Sigmoid colon (tissue), 7 donors: Measurements from ENCODE around the gene ZCCHC14. TPM values are rescaled to one million over a fixed set of nuclear protein-coding genes. Genes with fewer than 3 reads are reported as not detected.

Experiments
- DNase-seq: peaks from one replicate; pipeline ENCODE4 v3.0.0-alpha.2; 2019
- H3K27ac ChIP-seq, 4 donors: fragments of 200-600 bp; sonication (generic); one replicate each; pipeline ENCODE4 v1.5.1; 2016 to 2019; ENCODE audit warnings: mild to moderate bottlenecking in 1 of 4
- H3K27me3 ChIP-seq, 3 donors: fragments of 200-600 bp; sonication (generic); one replicate each; pipeline ENCODE4 v1.5.1; 2019; ENCODE audit warnings: mild to moderate bottlenecking in 1 of 3
- H3K36me3 ChIP-seq, 4 donors: fragments of 200-600 bp; sonication (generic); one replicate each; pipeline ENCODE4 v1.5.1; 2016 to 2019
- H3K4me1 ChIP-seq, 4 donors: fragments of 200-600 bp; sonication (generic); one replicate each; pipeline ENCODE4 v1.5.1; 2017 to 2019
- H3K4me3 ChIP-seq, 4 donors: fragments of 200-600 bp; sonication (generic); one replicate each; pipeline ENCODE4 v1.5.1; 2017 to 2019; ENCODE audit warnings: mild to moderate bottlenecking in 2 of 4, moderate library complexity in 1 of 4
- H3K9me3 ChIP-seq, 4 donors: fragments of 200-600 bp in 3 of 4; sonication (generic) in 3 of 4; one replicate each; pipeline versions ENCODE4 v1.5.1 to v1.6.1; 2013 to 2019
- EP300 ChIP-seq, 4 donors: sonication (generic); formaldehyde crosslinking; IDR thresholded peaks; one replicate each; pipeline ENCODE4 v1.6.1; 2017; ENCODE audit warnings: antibody characterized with exemption in 4 of 4
- POLR2A ChIP-seq, 2 donors: fragments of 450-650 bp; IDR thresholded peaks; one replicate each; pipeline ENCODE4 v1.6.1; 2016; ENCODE audit warnings: antibody characterized with exemption in 2 of 2, mild to moderate bottlenecking in 2 of 2, moderate library complexity in 2 of 2
- POLR2AphosphoS5 ChIP-seq, 4 donors: sonication (generic); formaldehyde crosslinking; IDR thresholded peaks; one replicate each; pipeline ENCODE4 v1.6.1; 2017; ENCODE audit warnings: antibody characterized with exemption in 4 of 4
- WGBS, 2 donors: extraction: QIAGEN DNeasy Blood & Tissue Kit; methylation state at CpG; one replicate each; pipeline ENCODE4 v1.1.7; 2013; 5-methylcytosine and 5-hydroxymethylcytosine counted together
- intact Hi-C: fragments of 100-400 bp; cut with DNase I; formaldehyde crosslinking; loops from one replicate; pipeline ENCODE4 v1.15.1; 2023
- polyA plus RNA-seq, 3 donors: library from polyadenylated mRNA; stranded (reverse); fragments of 200-250 nt; gene quantifications; one replicate each; pipeline ENCODE4 v1.2.3, GENCODE V29; 2013
- total RNA-seq, 4 donors: library from RNA; depleted of rRNA; stranded (reverse); fragments of >200 nt; gene quantifications; one replicate each; pipeline ENCODE4 v1.1.0, GENCODE V29; 2016
- TF ChIP-seq, protein P1 (sequence below), 4 experiments: fragments of 450-650 bp in 3 of 4; fragments of 200-600 bp in 1 of 4; IDR thresholded peaks; one replicate each; pipeline ENCODE4 v1.5.1; 2016 to 2019; ENCODE audit warnings: antibody characterized with exemption in 4 of 4, mild to moderate bottlenecking in 3 of 4, moderate library complexity in 2 of 4
- donor health status: healthy with polysubstance abuse.
- donor health status: Bipolar disorder and iron deficiency.
- donor health status: healthy.

Gene ZCCHC14
- total and polyA plus RNA-seq, 7 donors: 6.0 to 23.8 (median 11.8) TPM

DNA sequence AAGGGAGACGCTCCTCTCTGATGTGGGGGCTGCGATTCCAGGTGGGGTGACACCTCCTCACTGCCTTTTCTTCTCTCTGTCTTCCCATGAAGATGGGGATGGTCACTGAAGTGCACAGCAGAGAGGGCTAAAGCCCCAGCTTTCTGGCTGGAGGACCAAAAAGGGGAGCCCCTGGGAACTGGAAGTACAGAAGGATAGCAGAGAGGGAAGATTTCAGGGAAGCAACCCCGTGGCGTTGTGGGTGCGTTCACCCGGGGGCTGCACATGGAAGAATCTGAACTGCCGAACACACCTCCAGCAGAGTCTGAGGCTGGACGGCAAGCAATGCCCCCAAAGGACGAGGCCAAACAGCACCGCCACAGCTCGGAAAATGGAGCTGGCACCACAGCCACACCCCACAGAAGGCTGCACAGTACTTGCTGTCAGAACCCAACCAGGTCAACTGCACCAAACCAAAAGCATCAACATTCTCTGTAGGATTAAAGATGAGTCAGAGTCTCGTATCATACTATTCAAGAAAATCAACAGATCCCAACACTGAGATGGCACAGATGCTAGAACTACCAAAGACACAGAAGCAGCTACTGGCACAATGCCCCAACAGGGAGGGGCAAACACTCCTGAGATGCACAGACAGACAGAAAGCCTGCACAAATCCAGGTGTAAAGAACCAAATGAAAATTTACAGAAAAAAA is 50.8 kb downstream of the ZCCHC14 start:
- Histone ChIP-seq H3K4me3 (no peak overlapping the region), H3K36me3 (peaks cover 0 to 5% (median 3%) of the 10 kb centered on the region in 4 donors), H3K4me1 (peaks cover 0 to 16% (median 11%) of the 10 kb centered on the region in 4 donors), H3K27ac (no peak overlapping the region), H3K9me3 (no peaks in the 10 kb centered on the region), H3K27me3 (no peaks in the 10 kb centered on the region)
- TF ChIP-seq, protein P1, sequence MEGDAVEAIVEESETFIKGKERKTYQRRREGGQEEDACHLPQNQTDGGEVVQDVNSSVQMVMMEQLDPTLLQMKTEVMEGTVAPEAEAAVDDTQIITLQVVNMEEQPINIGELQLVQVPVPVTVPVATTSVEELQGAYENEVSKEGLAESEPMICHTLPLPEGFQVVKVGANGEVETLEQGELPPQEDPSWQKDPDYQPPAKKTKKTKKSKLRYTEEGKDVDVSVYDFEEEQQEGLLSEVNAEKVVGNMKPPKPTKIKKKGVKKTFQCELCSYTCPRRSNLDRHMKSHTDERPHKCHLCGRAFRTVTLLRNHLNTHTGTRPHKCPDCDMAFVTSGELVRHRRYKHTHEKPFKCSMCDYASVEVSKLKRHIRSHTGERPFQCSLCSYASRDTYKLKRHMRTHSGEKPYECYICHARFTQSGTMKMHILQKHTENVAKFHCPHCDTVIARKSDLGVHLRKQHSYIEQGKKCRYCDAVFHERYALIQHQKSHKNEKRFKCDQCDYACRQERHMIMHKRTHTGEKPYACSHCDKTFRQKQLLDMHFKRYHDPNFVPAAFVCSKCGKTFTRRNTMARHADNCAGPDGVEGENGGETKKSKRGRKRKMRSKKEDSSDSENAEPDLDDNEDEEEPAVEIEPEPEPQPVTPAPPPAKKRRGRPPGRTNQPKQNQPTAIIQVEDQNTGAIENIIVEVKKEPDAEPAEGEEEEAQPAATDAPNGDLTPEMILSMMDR (IDR thresholded peaks at IDR 0.05): no peak
- TF ChIP-seq POLR2AphosphoS5 (IDR thresholded peaks at IDR 0.05) (no peak), POLR2A (IDR thresholded peaks at IDR 0.05) (no peak), EP300 (IDR thresholded peaks at IDR 0.05) (no peak)
- intact Hi-C loops: no loop called here
- no peak for DNase-seq
- WGBS, 2 donors: 96% methylated on average over 12 of the region's 12 CpGs

DNA sequence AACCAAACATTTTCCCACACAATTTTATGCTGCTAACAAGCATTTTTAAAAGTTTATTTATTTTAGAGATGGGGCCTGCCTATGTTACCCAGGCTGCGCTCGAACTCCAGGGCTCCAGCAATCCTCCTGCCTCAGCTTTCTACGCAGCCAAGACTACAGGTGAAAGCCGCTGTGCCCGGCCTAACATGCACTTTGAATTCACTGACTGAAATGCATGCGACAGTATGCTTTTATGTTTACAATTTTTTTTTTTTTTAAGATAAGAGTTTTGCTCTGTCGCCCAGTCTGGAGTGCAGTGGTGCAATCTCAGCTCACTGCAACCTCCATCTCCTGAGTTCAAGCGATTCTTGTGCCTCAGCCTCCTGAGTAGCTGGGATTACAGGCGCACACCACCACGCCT is 52.9 kb downstream of the ZCCHC14 start:
- H3K27me3 ChIP-seq: no peaks in the 10 kb centered on the region
- no peaks in the 10 kb centered on the region for H3K9me3 ChIP-seq
- 92 to 95% methylated on average over 10 of the region's 10 CpGs for WGBS, 2 donors
- H3K36me3 ChIP-seq: no peaks in the 10 kb centered on the region
- H3K27ac ChIP-seq: no peak overlapping the region
- H3K4me1 ChIP-seq: peaks cover 0 to 29% (median 24%) of the 10 kb centered on the region in 4 donors
- intact Hi-C loops: no loop called here
- DNase-seq: no peak
- TF ChIP-seq EP300 (IDR thresholded peaks at IDR 0.05) (no peak), POLR2A (IDR thresholded peaks at IDR 0.05) (no peak), POLR2AphosphoS5 (IDR thresholded peaks at IDR 0.05) (no peak)
- TF ChIP-seq, protein P1 (IDR thresholded peaks at IDR 0.05): no peak
- H3K4me3 ChIP-seq: no peak overlapping the region

DNA sequence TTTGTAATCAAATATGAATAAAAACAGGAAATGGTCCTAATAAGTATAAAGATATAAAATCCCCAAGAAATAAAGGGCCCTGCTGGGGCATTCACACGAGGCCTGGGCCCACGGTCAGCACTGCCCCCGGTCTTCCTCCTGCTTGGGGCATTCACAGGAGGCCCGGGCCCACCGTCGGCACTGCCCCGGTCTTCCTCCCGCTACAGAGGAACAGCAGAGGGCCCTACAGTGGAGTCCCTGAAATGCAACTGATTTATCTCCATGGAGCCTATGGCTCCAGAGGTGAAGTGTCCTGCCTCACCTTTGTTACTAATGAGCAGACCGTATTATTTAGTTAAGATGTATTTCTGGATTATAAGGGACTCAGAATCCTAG is 54.2 kb downstream of the ZCCHC14 start:
- DNase-seq: no peak
- no peaks in the 10 kb centered on the region for H3K9me3 ChIP-seq
- WGBS, 2 donors: 85 to 91% methylated on average over 9 of the region's 9 CpGs
- peaks cover 0 to 30% (median 24%) of the 10 kb centered on the region in 4 donors for H3K4me1 ChIP-seq
- H3K27ac ChIP-seq: no peak overlapping the region
- no peaks in the 10 kb centered on the region for H3K36me3 ChIP-seq
- H3K27me3 ChIP-seq: no peaks in the 10 kb centered on the region
- no peak overlapping the region for H3K4me3 ChIP-seq
- intact Hi-C loops: no loop called here
- TF ChIP-seq POLR2A (IDR thresholded peaks at IDR 0.05) (no peak), EP300 (IDR thresholded peaks at IDR 0.05) (no peak), POLR2AphosphoS5 (IDR thresholded peaks at IDR 0.05) (no peak)
- TF ChIP-seq, protein P1 (IDR thresholded peaks at IDR 0.05): no peak

DNA sequence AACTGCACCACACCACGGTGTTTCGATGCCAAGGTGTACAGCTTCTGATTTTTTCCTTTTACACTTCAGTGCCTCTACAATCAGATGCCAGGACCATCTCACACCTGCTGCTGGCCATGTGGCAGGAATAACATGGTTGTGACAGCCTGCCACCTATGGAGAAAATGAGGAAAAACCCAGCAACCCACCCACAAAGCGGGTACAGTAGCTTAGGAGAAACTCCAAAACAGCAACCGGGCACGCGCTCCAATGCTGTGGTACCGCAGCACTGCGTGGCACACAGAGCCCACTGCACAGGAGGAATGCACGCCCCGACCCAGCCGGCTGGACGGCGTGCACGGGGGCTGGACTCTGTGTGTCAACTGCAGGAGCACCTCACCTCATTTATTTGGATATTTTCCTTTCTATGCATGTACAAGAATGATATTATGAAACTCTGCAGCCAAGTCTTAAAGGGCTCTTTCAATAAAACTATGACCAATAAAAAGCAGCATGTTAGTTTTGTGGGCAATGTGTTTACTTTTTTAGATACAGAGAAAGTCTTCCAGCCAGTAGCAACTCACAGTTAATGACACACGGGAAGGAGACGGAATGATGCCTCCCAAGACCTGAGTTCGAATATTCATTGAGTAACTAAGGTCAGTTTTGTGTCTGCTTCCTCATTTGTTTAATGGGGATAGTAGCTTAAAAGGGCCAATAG is 54.8 kb downstream of the ZCCHC14 start:
- no peak for TF ChIP-seq POLR2A (IDR thresholded peaks at IDR 0.05)
- no peak for TF ChIP-seq EP300 (IDR thresholded peaks at IDR 0.05)
- TF ChIP-seq, protein P1 (IDR thresholded peaks at IDR 0.05): no peak
- no peak for TF ChIP-seq POLR2AphosphoS5 (IDR thresholded peaks at IDR 0.05)
- Histone ChIP-seq H3K9me3 (no peaks in the 10 kb centered on the region), H3K4me1 (peaks cover 0 to 30% (median 24%) of the 10 kb centered on the region in 4 donors), H3K27me3 (no peaks in the 10 kb centered on the region), H3K4me3 (no peak overlapping the region), H3K36me3 (no peaks in the 10 kb centered on the region), H3K27ac (no peak overlapping the region)
- intact Hi-C loops: no loop called here
- no peak for DNase-seq
- 63 to 84% methylated on average over 17 of the region's 17 CpGs for WGBS, 2 donors
